Choroid plexus epithelial cell (primary cell): ENCODE results near the gene ZNF782.
"Not testable (repeated sequence)": the region's sequence is repeated elsewhere in the genome, so short reads cannot be mapped to it uniquely, and the experiment has no call there.

ENCODE experiments used
- DNase-seq: peaks from one replicate; pipeline ENCODE4 v3.0.0-alpha.2; 2010; ENCODE audit warnings: low read depth
- H3K4me3 ChIP-seq: 2 replicates; pipeline ENCODE4 v1.5.1; 2011; ENCODE audit warnings: low read depth, mild to moderate bottlenecking, control low read depth, low read length, moderate library complexity
- TF ChIP-seq, protein P1 (sequence below): conservative IDR thresholded peaks from 2 replicates; pipeline ENCODE4 v1.5.1; 2011; ENCODE audit warnings: low read depth, mild to moderate bottlenecking, control low read depth, inconsistent platforms, low read length, moderate library complexity

Gene ZNF782

DNA sequence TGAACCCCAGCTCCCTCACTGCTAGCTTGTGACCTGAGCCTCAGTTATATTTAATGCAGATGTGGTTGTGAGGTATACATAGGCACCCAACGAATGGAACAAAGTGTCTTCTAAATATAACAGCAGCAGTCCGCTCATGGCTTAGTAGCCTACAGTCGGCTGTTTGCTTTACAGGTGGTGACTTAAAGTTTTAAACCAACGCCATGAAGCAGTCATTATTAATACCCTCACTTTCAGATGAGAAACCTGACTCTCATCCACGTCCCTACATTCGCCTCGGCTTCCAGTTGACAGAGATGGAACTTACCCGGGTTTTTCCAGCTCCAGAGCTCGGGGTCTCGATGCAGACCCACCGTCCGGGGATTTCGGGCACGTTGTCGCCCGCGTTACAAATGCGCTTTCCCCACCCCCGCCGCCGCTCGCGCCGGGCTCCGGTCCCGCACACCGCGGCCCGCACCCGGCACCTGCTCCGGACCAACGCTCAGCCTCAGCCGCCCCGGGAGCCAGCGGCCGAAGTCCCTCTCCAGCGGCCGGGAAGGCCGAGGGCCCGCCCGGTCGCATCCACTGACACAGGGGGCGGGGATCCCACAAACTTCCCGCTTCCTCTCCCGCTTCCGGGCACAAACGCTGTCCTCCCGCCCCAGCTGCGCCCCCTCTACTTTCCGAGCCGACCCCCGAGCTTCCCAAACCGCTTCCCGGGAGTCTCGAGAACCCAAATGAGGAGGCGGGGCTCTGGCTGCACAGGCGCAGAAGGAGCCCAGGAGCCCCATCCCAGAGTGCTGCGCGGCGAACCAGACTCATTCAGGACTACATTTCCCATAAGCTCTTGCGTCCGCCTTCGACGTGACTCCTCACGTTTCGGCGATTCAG is at the start of gene ZNF782:
Gene ZNF782 (minus strand): TSS at position 734 of the 870 bp plus-strand sequence. CDS start 2,553 bp downstream, outside the sequence.
- DNase-seq: peak; percentile 95
- TF ChIP-seq, protein P1, sequence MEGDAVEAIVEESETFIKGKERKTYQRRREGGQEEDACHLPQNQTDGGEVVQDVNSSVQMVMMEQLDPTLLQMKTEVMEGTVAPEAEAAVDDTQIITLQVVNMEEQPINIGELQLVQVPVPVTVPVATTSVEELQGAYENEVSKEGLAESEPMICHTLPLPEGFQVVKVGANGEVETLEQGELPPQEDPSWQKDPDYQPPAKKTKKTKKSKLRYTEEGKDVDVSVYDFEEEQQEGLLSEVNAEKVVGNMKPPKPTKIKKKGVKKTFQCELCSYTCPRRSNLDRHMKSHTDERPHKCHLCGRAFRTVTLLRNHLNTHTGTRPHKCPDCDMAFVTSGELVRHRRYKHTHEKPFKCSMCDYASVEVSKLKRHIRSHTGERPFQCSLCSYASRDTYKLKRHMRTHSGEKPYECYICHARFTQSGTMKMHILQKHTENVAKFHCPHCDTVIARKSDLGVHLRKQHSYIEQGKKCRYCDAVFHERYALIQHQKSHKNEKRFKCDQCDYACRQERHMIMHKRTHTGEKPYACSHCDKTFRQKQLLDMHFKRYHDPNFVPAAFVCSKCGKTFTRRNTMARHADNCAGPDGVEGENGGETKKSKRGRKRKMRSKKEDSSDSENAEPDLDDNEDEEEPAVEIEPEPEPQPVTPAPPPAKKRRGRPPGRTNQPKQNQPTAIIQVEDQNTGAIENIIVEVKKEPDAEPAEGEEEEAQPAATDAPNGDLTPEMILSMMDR: no peak
- H3K4me3 ChIP-seq: peak within 1 kb of the TSS; percentile 93

DNA sequence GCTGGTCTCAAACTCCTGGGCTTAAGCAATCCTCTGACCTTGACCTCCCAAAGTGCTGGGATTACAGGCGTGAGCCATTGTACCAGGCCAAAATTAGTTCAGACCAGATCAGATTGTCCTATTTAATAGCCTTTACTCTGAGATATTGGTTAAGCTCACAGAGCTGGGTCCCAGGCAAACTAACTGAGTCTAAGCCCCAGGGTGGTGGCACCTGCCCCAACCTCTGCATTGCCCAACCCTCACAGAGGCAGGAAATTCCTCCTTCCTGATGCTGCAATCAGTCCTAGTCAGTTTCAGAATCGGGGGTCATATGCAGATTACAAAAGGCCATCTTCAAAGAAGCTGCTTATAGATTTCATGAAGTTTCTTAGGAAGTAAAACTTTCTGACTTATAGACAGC is 45.7 kb upstream of the ZNF782 start:
- H3K4me3 ChIP-seq, DNase-seq: not testable (repeated sequence)

DNA sequence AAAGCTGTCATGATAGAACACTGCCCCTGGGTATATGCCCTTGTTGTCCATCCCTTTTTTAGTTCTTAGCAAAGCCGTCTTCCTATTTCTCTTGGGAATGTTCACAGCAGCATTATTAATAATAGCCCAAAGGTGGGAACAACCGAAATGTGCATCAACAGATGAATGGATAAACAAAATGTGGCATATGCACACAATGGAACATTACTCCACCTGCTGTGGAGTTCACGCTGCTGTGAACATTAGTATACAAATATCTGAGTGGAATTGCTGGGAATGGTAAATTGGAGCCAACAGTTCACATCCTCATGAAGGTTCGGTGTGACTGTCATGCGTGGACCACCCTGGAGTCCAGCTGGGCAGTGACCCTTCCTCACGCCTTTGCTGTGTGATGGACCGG is 37.8 kb upstream of the ZNF782 start:
- TF ChIP-seq, protein P1: no peak
- H3K4me3 ChIP-seq: no peak overlapping the region
- no peak for DNase-seq

DNA sequence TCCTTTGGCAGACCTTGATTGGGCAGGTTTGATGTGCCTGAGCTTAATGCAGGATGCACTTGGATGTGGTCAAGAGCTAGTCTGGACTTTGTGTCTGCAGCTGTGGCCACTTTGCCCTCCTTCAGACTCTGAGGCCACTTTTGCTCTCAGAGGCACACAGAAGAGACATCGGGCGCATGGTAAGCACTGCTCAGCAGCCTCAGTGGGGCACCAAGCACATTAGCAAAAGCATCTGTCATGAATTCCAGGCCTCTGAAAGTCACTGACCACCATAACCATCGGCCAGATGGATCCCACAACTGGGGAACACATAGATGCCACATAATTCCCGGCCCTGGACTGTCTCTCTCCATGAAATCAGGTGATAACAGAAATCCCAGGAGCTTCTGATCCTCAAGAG is 34.3 kb upstream of the ZNF782 start:
- H3K4me3 ChIP-seq: no peak overlapping the region
- TF ChIP-seq, protein P1: no peak
- DNase-seq: no peak

DNA sequence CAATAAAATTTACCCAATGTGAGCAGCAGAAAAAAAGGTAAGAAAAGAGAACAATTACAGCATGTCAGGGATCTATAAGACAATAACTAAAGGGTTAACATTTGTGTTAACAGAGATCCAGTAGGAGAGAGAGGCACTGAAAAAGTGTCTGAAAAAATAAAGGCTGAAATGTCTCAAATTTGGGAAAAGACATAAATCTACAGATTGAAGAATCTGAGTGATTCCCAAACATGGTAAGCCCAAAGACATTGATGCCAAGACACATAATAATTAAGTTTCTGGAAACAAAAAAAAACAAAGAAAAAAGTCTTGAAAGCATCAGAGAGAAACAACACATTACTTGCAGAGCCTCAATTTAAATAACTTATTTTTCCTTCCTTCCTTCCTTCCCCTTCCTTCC is 31.1 kb upstream of the ZNF782 start:
- TF ChIP-seq, protein P1: no peak
- DNase-seq: no peak
- no peak overlapping the region for H3K4me3 ChIP-seq

DNA sequence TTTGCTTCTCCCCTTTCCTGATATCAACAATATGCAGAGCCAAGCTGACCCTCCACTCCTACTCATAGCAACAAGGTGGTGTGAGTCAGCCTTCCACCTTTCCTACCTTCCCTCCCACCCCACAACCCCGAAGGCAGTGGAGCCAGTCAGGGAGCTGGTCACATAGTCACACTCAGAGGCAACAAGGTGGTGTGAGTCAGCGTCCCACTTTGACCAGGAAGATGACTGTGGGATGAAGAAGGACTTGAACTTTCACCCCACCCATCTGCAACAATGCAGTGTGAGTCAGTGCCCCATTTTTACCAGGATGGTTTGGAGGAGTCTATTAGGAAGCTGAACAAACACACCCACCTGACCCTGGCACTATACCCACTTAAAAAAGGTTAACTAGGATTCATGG is 30.1 kb upstream of the ZNF782 start:
- no peak overlapping the region for H3K4me3 ChIP-seq
- TF ChIP-seq, protein P1: no peak
- peak; percentile 46 for DNase-seq

DNA sequence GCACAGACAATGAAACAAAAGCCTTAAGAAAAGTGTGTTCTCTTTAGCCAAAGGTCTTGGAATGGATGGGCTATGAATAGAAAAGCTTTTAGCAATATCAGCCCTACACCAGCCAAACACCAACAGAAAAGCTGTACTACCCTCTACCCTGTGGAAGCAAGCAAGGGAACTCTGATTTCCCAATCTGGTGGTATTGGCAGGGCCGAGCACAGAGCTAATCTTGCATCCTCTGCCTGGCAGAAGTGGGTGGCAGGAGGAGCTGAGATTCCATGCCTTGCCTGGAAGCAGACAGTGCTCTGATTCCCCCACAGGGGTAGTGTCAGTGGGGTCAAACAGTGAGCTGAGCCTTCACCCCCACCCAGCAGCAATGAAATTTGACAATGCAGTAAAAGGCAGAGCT is 29.6 kb upstream of the ZNF782 start:
- no peak overlapping the region for H3K4me3 ChIP-seq
- TF ChIP-seq, protein P1: no peak
- no peak for DNase-seq
